HG03095 (cell line): ENCODE measurements around the gene PGF.

Source experiments
- ATAC-seq: cut with Tn5 transposase; IDR thresholded peaks from one replicate; pipeline ENCODE4 v1.9.1; 2021; ENCODE audit warnings: moderate library complexity; ENCODE audit not compliant: unreplicated experiment

PGF gene

DNA sequence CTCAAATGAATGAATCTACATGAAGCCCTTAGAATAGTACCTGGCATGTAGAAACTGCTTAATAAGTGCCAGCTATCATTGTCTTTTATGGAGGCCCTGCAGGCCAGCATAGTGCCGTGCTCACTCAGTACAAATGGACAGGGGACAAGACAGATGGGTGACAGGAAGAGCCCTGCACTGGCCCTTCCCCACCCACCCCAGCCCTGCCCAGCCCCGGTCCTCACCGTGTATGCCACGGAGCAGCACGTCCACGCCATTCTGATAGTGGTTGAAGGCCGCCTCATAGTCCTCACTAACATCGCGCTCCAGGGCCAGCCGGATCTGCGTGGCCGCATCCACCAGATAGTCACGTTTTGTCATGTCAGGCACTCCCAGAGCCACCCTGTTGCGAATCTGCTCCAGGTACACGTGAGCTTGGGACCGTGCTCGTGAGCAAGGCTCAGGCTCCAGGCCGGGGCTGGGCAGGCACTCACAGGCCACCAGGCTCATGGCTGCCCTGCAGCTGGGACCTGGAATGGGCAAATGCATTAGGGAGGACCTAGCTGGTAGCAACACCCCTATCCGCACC is 34.3 kb downstream of the PGF start:
- ATAC-seq = no peak

GRCh38 chr14:74920281-74920680 is 35.1 kb downstream of the PGF start:
- ATAC-seq = no peak

DNA sequence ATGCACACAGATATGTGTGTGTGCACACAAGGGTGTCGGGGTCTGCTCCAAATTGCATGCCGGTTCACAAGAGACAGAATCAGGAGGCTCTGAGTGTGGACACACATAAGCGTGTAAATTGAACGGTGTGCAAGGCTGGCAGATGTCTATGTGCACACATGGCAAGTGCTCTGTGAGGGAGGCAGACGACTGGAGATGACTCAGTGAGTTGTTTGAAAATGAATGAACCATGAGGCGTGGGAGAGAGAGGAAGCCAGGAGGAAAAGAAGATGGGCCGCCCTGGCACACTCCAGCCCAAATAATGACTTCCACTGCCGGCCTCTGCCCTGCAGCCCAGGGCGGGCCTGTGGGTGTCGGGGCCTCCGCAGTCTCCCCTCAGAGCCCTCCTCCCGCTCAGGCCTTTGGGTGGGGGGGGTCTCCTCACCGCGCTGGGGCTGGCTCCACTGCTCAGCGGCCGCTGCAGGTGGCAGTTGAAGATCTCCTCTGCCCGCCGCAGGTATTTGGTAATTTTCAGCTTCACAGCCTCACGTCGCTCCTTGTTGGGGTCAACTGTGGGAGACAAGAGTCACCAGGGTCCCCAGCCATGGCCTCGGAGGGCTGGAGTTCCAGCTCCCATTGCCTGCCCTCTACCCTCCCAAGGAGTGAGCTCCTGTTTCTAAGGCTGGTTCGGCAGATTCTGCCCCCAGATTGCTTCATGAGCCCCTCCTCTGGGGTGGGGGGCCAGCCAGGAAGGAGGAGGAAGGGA is 35.8 kb downstream of the PGF start:
- ATAC-seq = no peak

DNA sequence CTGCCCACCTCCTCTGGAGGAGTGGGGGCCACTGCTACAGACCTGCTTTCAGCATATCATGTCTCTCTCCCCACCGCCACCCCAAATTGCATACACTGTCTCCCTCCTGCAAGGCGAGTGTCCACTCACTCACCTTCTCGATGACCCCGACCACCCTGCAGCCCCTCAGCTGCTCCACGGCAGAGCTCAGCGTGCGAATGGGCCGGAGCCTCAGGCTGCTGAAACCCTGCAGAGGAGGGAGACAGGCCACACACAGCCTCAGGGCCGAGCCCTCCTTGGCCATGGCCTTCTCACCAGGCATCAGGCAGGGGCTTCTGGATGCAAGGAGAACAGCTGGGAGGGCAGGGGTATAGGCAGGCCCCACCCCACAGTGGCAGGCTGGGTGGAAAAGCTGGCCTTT is 37.0 kb downstream of the PGF start:
- ATAC-seq = no peak

DNA sequence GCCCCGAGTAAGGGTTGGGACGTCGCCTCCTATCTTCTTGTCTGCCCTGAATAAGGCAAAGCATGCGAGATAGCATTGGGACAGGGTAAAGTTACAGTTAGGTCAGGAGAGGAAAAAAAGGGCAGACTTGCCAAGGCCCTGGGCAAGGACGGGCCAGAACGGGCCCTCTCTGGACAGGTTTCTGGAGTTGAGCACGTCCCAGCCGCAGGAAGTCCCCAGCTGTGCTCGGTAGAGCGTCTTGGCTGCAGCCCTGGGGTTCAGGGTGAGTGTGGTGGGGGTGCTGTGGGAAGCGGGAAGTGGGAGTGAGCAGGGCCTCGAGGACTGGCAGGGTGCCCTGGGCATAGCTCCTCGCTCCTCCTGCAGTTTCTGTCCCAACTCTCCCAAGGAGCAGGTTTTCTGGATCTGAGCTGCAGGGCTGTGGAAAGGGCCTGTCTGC is 37.7 kb downstream of the PGF start:
- ATAC-seq = no peak

DNA sequence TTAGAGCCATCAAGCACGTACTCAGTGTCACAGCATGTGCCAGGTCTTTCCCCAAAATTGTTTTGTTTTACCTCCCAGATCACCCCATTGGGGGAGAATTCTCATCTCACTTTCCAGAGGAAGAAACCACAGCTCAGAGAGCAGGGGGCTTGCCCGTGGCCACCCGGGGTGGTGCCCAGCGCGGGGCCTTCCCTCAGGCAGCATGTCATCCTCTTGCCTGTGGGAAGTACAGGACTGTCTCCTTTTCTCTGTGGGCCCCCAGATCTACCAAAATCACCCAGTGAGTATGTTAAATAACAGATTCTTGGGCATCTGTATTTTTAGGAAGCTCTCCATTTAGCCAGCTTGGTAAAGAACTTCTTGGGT is 38.2 kb downstream of the PGF start:
- no peak for ATAC-seq

DNA sequence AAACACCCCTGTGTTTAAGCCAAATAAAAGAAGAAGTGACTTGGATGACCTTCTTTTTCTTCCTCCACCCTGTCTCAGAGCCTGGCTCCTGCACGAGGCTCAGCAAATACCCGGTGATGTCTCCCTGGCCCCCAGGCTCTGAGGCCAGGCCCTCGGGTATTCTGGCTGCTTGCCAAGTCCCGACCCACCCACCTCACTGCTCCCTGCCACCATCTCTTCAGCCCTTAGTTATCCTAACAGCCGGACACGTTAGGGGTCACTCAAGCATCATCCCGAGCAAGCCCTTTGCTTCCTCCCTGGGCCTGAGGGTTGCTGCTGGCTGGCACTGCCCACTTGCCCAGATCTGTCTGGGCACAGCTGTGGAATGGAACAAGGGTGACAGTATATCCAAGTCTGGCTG is 39.6 kb downstream of the PGF start:
- no peak for ATAC-seq

GRCh38 chr14:74915426-74915825 is 40.0 kb downstream of the PGF start:
- no peak for ATAC-seq

- no peak for ATAC-seq
These were observed 41.3 kb downstream of the PGF start for GRCh38 chr14:74913986-74914573.

GRCh38 chr14:74913393-74913910 is 41.9 kb downstream of the PGF start:
- no peak for ATAC-seq

- ATAC-seq = no peak
These were observed 42.6 kb downstream of the PGF start for GRCh38 chr14:74912801-74913200.

- no peak for ATAC-seq
These were observed 43.3 kb downstream of the PGF start for GRCh38 chr14:74912111-74912510.

DNA sequence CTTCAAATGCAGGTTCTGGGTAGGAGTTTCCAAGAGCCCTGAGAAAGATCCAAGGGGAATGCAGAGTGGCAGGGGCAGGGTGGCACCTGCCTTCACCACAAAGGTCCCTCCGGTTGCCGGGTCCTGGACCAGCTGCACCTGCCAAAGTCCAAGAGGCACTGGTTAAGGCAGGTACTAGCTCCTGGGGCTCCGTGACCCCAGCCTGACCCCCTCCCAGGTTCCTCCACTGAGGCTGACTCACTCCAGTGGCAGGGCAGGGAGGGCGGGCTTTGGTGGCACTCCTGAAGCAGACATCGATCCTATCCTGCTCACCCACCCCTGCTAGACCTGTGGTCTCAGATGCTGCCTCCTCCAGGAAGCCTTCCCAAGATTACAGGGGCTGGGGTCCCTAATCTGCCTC is 43.7 kb downstream of the PGF start:
- ATAC-seq = no peak

- no peak for ATAC-seq
These were observed 44.2 kb downstream of the PGF start for GRCh38 chr14:74911221-74911620.

GRCh38 chr14:74910556-74910955 is 44.8 kb downstream of the PGF start:
- no peak for ATAC-seq

DNA sequence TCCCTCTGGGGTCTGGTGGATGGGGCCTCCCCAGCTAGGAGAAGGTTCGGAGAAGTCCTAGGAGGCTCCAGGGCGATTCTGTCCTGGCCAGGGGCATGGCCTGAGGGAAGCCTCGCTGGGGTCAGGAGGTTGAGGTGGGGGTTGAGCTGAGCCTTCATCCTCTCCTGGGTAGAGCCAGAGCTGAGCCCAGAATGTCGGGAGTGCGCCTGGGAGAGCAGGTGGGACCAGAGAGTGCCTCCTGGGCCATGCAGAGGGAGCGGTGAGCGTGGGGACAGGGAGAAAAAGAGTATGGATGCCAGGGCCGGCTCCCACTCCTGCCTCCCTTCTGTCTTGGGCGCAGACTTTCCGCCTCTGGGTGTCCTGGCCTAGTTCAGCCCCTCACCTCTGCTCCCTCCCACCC is 45.5 kb downstream of the PGF start:
- no peak for ATAC-seq

DNA sequence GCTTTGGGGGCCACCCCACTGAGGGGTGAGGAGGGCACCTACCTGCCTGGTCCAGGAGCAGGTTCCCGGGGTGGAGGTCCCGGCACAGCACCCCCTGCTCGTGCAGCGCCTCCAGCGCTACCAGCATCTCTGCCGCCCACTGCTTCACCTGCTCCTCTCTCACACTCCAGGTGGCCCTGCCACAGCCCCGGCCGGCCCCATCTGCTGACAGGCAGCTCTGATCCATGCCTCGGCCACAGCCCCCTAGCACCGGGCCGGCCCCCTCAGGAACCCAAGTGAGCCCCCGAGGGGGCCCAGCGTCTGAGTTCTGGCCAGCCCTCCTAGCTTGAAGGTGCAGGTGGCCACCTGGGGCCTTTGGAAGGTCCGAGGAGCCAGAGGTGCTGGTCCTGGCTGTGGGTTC is 45.9 kb downstream of the PGF start:
- no peak for ATAC-seq

DNA sequence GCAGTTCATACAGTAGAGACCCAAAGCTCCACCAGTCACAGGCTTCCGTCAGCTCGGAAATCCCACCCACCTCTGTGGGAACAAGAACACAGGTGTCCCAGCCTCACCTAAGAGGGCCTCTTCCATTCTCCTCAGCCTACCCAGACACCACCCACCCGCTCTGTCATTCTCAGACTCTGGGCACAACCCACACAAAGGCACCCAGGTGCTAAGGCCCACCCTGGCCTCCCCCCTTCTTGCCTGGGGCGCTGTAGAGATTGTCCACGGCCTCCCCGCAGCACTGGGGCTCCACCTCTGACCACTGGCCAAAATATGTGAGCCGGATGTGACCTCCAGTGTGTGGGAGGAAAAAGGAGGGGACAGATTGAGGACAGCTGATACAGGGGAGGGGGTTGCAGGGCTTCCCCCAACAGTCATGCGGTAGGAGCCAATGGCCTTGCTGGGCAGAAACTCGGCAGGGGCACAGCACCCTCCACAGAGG is 46.5 kb downstream of the PGF start:
- no peak for ATAC-seq

DNA sequence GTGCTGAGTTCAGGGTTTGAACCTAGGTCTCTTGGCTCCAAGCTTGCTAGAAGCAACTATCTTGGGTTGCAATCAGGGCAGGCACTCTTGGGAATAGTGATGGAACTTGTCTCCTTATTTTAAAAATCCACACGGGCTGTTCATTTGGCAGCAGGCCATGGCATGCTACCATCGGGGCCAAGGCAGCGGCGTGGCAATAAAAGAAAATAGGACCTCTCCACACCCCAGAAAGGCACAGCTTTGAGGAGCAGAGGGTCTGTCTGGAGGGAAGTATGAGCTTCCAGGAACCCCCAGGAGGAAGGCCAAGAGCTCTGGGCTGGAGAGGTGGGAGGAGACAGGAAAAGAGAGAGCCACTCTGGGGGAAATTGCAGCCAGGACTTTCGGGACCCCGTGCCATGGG is 47.7 kb downstream of the PGF start:
- ATAC-seq = no peak

- no peak for ATAC-seq
These were observed 48.4 kb downstream of the PGF start for GRCh38 chr14:74906925-74907521.

GRCh38 chr14:74905595-74906142 is 49.7 kb downstream of the PGF start:
- no peak for ATAC-seq
